ENCODE data around the gene EPG5. TPM values are rescaled to one million over a fixed set of nuclear protein-coding genes. Genes with fewer than 3 reads are reported as not detected.

Gene EPG5
- total and polyA plus RNA-seq, 4 donors = 3.2 to 20.3 (median 11.1) TPM

GRCh38 chr18:45845410-45845809 is 121.7 kb downstream of the EPG5 start:
- WGBS = 76% methylated on average over 8 of the region's 8 CpGs
- Histone ChIP-seq H3K4me1 (ENCODE audit: control insufficient read depth in 4 of 4, insufficient read depth in 4 of 4, low read length in 3 of 4) (no peaks in the 10 kb centered on the region), H3K27ac (ENCODE audit: low read depth in 1 of 2, low read length in 2 of 2) (no peak overlapping the region), H3K9ac (ENCODE audit: low read depth in 1 of 2, low read length in 2 of 2) (no peak overlapping the region), H3K9me3 (ENCODE audit: control insufficient read depth in 4 of 4, low read length in 3 of 4) (no peaks in the 10 kb centered on the region), H3K4me3 (ENCODE audit: low read depth in 1 of 3, low read length in 3 of 3) (no peak overlapping the region), H3K36me3 (ENCODE audit: control insufficient read depth in 4 of 4, insufficient read depth in 3 of 4, low read depth in 1 of 4, low read length in 3 of 4) (peaks cover 0 to 8% (median 6%) of the 10 kb centered on the region in 4 donors), H3K27me3 (ENCODE audit: control insufficient read depth in 4 of 4, insufficient read depth in 4 of 4, low read length in 3 of 4) (no peaks in the 10 kb centered on the region)
- TF ChIP-seq RAD21 (IDR thresholded peaks at IDR 0.05) = no peak
- TF ChIP-seq NR2F2 (IDR thresholded peaks at IDR 0.05) = no peak
- TF ChIP-seq SP1 (IDR thresholded peaks at IDR 0.05) = no peak
- no peak for TF ChIP-seq YY1 (IDR thresholded peaks at IDR 0.05)
- no peak for TF ChIP-seq TAF1 (conservative IDR thresholded peaks at IDR 0.05)
- TF ChIP-seq REST (IDR thresholded peaks at IDR 0.05) = no peak
- DNase-seq (ENCODE audit: low spot score) = no peak

DNA sequence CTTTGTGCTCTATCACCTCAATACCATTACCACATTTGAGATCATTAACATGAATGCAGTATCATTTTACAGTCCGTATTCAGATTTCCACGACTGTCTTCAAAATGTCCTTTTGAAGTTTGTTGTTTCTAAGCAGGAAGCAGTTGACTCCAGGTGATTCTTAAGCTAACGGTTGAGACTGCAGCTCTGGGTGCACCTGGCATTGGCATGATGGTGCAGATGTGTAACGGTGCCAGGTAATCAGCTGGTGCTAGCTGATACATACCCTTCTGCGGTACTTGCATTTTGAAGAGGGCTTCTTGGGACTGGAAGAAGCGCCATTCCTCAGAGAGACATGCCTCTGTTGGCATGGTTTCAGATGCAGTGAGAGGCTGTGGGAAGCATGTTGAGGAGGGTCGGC is 122.2 kb downstream of the EPG5 start:
- H3K4me3 ChIP-seq (ENCODE audit: low read depth in 1 of 3, low read length in 3 of 3) = no peak overlapping the region
- no peaks in the 10 kb centered on the region for H3K9me3 ChIP-seq (ENCODE audit: control insufficient read depth in 4 of 4, low read length in 3 of 4)
- no peak overlapping the region for H3K27ac ChIP-seq (ENCODE audit: low read depth in 1 of 2, low read length in 2 of 2)
- H3K36me3 ChIP-seq (ENCODE audit: control insufficient read depth in 4 of 4, insufficient read depth in 3 of 4, low read depth in 1 of 4, low read length in 3 of 4) = peaks cover 0 to 5% (median 5%) of the 10 kb centered on the region in 4 donors
- DNase-seq (ENCODE audit: low spot score) = no peak
- H3K9ac ChIP-seq (ENCODE audit: low read depth in 1 of 2, low read length in 2 of 2) = no peak overlapping the region
- H3K4me1 ChIP-seq (ENCODE audit: control insufficient read depth in 4 of 4, insufficient read depth in 4 of 4, low read length in 3 of 4) = no peaks in the 10 kb centered on the region
- WGBS = 91% methylated on average over 7 of the region's 7 CpGs
- TF ChIP-seq REST (IDR thresholded peaks at IDR 0.05) = no peak
- TF ChIP-seq SP1 (IDR thresholded peaks at IDR 0.05) = no peak
- no peak for TF ChIP-seq TAF1 (conservative IDR thresholded peaks at IDR 0.05)
- no peak for TF ChIP-seq RXRA (IDR thresholded peaks at IDR 0.05)
- no peak for TF ChIP-seq FOXA1 (IDR thresholded peaks at IDR 0.05)
- TF ChIP-seq NR2F2 (IDR thresholded peaks at IDR 0.05) = no peak
- TF ChIP-seq ATF3 (IDR thresholded peaks at IDR 0.05) = no peak
- TF ChIP-seq EGR1 (IDR thresholded peaks at IDR 0.05; ENCODE audit: low read depth in 2 of 2) = no peak
- TF ChIP-seq FOXA2 (IDR thresholded peaks at IDR 0.05) = no peak
- TF ChIP-seq RAD21 (IDR thresholded peaks at IDR 0.05) = no peak
- no peak for TF ChIP-seq YY1 (IDR thresholded peaks at IDR 0.05)
- no peak for TF ChIP-seq GABPA (IDR thresholded peaks at IDR 0.05 in 1 of 2, conservative IDR thresholded peaks at IDR 0.05 in 1 of 2)
- TF ChIP-seq, protein P1, sequence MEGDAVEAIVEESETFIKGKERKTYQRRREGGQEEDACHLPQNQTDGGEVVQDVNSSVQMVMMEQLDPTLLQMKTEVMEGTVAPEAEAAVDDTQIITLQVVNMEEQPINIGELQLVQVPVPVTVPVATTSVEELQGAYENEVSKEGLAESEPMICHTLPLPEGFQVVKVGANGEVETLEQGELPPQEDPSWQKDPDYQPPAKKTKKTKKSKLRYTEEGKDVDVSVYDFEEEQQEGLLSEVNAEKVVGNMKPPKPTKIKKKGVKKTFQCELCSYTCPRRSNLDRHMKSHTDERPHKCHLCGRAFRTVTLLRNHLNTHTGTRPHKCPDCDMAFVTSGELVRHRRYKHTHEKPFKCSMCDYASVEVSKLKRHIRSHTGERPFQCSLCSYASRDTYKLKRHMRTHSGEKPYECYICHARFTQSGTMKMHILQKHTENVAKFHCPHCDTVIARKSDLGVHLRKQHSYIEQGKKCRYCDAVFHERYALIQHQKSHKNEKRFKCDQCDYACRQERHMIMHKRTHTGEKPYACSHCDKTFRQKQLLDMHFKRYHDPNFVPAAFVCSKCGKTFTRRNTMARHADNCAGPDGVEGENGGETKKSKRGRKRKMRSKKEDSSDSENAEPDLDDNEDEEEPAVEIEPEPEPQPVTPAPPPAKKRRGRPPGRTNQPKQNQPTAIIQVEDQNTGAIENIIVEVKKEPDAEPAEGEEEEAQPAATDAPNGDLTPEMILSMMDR (IDR thresholded peaks at IDR 0.05; ENCODE audit: low read depth, low read length, missing input control) = no peak
- no peak for TF ChIP-seq JUND (IDR thresholded peaks at IDR 0.05)
- TF ChIP-seq HNF4A (conservative IDR thresholded peaks at IDR 0.05) = no peak
- no peak for TF ChIP-seq ZBTB33 (IDR thresholded peaks at IDR 0.05)
- TF ChIP-seq, protein P2, sequence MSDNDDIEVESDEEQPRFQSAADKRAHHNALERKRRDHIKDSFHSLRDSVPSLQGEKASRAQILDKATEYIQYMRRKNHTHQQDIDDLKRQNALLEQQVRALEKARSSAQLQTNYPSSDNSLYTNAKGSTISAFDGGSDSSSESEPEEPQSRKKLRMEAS (IDR thresholded peaks at IDR 0.05) = no peak
- no peaks in the 10 kb centered on the region for H3K27me3 ChIP-seq (ENCODE audit: control insufficient read depth in 4 of 4, insufficient read depth in 4 of 4, low read length in 3 of 4)
